Raji (cell line): ENCODE data around the gene STX17.

Source experiments
- POLR2A ChIP-seq: IDR thresholded peaks from 2 replicates; pipeline ENCODE4 v1.6.1; 2011; ENCODE audit warnings: low read depth, low read length, control low read depth; ENCODE audit not compliant: insufficient read depth

Gene STX17

DNA sequence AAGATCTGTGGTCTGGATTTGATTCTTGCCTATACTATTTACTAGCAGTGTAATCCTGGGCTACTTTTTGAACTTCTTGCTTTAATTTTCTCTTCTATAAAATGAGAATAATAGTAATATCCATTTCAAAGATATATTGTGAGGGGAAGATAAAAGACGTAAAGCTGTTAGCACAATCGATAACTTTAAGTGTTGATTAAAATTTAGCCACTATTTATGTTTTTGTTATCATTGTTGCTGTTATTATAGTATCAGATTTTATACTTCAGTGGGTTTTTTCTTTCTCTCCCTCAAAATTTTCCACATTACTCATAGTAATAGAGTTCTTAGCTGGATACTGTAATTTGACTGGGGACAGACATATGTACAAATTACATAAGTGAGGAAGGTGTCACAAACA is 42.0 kb downstream of the STX17 start:
- TF ChIP-seq POLR2A: no peak

DNA sequence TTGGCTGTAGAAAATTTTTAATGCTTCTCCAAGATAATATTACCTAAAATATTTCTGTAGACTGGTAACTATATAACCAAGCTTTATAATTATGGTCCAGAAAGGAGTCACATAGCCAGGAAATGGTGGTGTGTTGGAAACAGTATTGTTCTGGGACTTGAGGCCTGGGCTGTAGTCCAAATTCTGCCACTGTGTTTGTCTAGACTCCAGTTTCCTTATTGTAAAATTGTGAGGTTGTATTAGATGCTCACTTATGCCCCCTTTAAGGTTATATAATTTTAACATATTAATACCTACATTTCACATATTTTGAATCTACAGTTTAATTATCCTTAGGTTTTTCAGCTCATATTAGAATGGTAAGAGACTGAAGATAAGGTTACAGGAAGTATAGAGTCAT is 42.4 kb downstream of the STX17 start:
- TF ChIP-seq POLR2A: no peak

DNA sequence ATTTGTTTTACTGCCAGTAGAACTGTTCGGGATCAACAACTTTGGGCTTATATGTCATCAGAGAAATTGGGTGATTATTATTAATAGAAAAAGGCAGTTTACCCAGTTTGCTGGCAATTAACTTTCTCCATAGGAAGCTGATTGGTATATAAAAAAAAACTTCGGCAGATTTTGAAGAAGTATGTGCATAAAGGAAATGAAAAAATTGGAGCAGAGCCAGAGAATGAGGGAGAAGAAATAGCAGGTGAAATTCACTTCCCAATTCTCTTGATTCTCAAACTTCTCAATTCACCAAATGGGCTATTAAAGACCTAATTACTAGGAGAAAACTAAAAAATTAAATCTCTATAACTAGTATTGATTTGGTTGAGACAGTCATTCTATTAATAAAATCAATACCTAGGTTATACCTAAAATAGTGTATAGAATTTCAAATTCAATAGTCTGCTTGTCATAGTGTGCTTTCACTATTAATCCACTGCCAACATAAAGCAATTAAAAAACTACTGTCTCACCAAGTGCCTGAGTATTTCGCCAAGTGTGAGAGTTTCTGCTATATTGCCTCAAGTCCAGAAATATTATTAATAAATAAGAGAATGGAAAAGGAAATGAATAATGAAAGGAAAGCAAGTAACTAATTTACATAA is 47.5 kb downstream of the STX17 start:
- TF ChIP-seq POLR2A: no peak

DNA sequence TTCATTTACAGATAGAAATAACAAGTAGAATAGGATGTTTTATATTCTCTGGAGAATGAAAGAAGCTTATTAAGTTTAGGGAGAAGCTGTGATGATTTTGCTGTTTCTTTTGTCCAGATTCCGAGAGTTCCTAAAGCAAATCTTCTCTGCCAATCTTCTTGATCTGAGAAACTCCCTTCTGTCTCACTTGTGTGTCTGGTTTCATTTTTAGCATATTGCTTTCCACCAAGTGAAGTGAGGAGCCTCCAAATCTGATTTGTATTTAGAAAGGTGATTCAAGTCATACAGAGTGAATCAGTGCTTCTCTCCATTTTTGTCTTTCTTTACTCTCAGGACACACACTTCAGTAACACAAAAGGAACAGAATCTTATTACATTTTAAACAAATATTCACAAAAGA is 48.4 kb downstream of the STX17 start:
- no peak for TF ChIP-seq POLR2A

DNA sequence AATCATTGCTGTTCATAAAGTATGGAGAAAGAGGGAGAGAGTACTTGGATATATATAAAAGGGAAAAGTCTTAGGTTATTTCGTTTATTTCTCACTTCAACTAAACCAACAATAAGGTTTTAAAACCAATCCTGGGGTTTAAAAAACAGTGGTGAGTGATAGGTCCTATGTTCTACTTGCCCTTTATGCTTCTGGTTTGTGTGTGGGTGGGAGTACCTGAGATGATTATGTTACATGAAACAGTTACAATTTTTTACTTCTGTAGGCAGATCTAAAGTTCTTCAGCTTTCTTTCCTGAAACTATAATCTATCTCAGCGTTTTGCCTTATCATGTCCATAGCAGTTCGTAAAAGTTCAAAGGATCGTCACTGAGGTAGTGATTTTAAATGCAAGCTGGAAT is 49.2 kb downstream of the STX17 start:
- TF ChIP-seq POLR2A: no peak

DNA sequence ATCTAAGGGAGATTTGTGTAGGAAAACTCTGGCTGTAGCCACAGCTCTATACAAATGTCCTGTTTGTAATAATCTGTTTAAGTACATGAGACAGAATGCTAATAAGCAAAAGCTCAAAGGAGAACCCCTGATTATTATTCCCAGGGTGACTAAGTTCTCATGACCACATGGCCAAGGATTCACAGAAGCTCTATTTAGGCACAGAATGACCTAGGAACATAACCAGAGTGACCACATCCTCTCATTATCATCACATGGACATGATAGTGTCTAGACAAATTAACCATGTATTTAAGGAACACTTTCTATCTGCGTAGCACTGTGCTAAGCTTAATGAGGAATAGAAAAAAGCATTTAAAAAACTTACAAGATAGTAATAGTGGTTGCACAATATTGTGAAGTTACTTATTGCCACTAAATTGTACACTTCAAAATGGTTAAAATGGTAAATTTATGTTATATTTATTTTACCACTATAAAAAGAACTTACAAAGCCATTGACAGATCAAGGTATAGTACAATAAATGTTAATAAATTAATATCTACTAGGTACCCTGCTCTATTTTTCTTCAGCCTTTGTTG is 56.3 kb downstream of the STX17 start:
- no peak for TF ChIP-seq POLR2A

DNA sequence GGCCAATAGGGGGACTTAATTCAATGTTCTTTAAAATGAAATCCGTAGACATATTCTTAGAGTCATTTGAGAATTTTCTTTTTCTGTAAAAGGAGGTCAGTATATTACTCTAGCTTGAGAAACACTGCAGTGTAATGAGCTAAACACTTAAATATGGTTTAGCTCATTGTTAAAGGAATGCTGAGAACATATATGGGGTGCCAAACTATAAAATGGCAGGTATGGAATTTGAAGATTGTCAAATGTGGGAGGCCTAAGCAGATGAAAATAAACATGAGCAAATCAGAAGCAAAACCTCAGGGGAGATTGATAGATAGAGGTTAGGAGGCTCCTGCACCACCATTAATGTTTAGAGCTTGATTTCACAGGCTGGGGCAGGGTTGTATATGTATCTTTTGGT is 57.9 kb downstream of the STX17 start:
- TF ChIP-seq POLR2A: no peak

DNA sequence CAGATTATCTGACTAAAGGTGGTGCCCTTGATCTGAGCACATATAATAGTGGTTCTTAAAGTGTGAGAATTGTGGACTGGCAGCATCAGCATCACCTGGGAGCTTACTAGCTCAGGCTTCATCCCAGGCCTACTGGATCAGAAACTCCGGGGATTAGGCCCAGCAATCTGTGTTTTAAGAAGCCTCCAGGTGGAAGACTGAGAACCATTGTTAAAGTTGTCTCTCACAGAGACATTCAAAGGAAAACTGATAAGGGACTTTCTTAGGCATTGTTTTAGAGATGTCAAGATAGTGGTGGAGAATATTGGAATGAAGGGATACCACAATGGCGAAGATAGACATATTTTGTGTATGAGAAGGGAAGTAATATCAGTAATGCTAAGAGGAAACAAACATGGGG is 59.5 kb downstream of the STX17 start:
- no peak for TF ChIP-seq POLR2A

DNA sequence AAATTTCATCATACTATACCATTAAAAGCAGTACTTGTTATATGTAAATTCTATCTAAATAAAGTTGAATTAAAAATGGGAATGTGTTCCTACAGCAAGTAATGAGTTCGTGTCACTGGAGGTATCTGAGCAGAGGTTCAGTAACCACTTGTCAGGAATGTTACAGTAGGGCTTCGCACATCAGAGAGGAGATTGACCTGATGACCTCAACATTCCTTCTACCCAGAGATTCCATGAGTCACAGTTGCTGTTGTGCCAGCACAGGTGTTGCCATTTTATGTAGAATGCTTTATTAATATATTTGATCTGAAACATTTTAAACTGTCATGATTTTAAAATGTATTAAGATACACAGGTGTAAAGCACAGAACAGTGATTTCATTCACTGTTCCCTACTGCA is 60.3 kb downstream of the STX17 start:
- TF ChIP-seq POLR2A: no peak

DNA sequence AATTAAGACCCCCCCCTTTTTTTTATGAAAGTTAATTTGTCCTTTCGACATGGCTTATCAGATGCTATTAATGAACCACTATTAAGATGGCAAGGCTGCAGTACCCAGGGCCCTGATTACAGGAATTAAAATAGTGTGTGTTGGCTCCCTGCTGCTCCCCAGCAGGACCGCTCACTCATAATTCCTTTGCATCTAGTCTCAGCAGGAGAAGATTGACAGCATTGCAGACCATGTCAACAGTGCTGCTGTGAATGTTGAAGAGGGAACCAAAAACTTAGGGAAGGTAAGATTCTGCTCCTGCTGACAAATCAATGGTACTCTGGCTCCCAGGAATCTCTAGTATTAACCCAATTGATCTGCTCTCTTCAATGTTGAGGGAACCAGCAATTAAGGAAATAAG is 61.0 kb downstream of the STX17 start:
- TF ChIP-seq POLR2A: no peak

DNA sequence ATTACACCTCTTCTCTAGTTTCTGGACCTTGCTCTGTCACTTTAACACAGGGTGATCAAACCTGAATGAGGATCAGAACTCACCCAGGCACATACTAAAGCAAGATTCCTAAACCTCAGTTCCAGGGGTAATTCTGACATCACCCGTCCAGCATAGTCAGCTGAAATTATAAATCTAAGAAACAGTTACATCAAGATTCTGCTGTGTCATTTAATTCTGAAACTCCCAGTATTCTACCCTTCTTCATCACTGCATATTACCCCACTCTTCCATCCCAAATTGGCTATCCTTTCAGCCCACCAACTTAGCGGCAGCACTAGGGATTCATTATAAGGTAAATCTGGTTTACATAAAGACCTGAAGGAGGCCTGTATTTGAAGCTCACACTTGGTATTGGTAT is 64.0 kb downstream of the STX17 start:
- no peak for TF ChIP-seq POLR2A

DNA sequence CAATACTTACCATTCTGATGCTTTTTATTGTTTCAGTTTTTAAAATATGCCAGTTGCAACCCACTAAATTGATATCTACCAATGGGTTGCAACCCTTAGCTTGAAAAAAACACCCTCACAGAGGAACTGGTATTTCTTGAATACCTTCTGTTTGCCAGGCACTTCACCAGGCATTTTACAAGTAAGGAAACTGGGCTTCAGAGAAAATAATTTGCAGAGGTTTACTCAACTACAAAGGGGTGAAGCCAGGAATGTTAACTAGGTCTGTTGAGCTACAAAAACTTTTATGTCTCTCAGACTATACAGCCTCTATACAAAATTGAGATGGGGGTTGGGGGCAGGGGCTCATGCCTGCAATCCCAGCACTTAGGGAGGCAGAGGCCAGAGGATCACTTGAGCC is 65.0 kb downstream of the STX17 start:
- TF ChIP-seq POLR2A: no peak

DNA sequence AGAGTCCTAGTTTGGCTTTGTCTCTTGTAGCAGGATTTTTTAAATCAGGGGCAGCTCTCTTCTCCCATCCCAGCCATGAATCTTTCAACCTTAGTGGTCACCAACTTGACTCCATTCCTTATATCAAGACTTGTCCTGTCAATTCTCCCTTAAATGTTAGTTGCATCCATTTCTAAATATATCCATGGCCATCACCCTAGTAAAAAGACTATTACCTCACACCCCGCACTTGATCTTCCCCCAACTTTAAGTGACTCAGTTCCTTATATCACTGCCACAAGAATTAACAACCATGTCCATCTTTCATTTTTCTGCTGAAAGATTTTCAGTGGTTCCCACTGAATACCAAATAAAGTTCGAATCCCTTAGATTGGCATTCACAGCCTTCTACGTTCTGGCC is 67.0 kb downstream of the STX17 start:
- TF ChIP-seq POLR2A: no peak

DNA sequence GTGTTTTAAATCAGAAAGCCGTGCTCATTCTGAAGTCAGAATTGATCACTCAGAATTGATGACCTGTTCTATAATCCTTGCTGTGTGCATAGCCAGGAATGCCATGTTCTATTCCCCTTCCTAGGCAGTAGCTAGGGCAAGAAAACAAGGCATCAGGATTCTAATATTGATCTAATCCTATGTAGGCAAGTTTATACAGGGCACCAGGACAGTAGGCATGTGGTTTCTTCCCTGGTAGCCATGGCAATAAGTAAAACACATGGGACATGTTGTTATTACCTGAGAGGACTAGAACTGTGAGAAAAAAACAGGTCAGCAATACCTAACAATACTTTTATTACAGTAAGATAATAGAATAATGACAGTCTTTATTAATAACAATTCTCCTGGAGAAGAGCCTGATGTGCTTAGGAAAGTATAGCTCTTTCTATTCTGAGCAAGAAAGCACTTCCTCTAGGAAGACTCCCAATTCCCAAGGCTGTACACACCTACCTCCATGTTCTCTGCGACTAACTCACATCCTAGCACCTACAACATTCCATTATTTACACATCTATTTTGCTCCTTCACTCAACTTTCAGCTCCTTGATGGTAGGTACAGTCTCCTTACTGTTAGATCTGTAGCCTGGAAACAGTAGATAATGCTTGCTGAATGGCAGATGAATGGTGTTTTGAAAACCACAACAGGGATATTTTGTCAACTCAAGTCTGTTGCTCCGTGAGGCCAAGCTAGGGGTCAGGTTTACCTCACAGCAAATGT is 70.8 kb downstream of the STX17 start:
- TF ChIP-seq POLR2A: no peak

DNA sequence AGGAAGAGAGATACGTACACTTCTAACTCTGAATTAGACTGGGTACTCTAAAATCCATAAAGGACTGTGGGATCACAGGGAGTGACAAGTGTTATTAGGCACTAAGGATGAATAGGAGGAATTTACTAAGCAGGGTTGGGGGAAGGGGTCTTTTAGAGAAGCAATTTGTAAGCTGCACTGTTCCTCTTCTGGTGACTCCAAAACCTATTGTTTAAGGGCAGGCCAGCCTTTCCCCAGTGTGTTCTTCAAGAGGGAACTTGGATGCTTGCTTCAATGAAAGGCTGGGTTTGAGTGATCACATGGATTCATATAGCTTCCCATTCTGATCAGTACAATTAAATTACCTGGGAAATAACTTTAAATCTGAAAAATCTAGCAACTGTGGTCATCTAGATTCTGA is 71.8 kb downstream of the STX17 start:
- no peak for TF ChIP-seq POLR2A

DNA sequence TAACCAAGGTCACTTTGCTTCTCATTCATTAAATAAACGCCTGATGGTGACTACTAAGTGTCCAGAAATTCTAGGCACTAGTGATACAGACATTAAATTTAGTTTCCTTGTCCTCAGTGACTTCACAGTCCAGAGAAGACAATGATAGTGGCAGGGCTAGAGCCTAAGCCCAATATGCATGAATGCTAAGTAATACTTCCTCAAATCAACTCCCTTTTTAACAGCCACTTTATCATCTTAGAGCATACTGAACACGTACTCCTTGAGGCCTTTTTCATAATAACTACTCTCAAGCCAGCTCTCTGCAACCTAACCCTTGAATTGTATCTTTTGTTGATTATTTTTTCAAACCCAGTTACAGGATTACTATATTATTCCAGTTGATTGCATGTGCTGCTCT is 74.1 kb downstream of the STX17 start:
- TF ChIP-seq POLR2A: no peak
